Activated T-helper 17 cell treated with anti-CD3 and anti-CD28 coated beads, Interleukin-2, amount 50 U/mL, for 72 hours (primary cell): ENCODE data around the gene NTNG1. TPM values are rescaled to one million over a fixed set of nuclear protein-coding genes. Genes with fewer than 3 reads are reported as not detected.
"Not testable (repeated sequence)": the region's sequence is repeated elsewhere in the genome, so short reads cannot be mapped to it uniquely, and the experiment has no call there.

Experiments
- ATAC-seq: fragments of 150-1000 bp; cut with Tn5 transposase; replicated peaks from 2 replicates; pipeline ENCODE4 v1.10.0; 2021; ENCODE audit warnings: mild to moderate bottlenecking, moderate library complexity
- H3K27ac Mint-ChIP-seq: one replicate; pipeline ENCODE4 v1.8.0; 2022; ENCODE audit warnings: mixed read lengths
- H3K27me3 Mint-ChIP-seq: one replicate; pipeline ENCODE4 v1.8.0; 2022; ENCODE audit warnings: mixed read lengths
- H3K36me3 Mint-ChIP-seq: one replicate; pipeline ENCODE4 v1.8.0; 2022; ENCODE audit warnings: low read depth, mild to moderate bottlenecking, mixed read lengths
- H3K4me1 Mint-ChIP-seq: one replicate; pipeline ENCODE4 v1.8.0; 2022; ENCODE audit warnings: mixed read lengths
- H3K4me3 Mint-ChIP-seq: one replicate; pipeline ENCODE4 v1.8.0; 2022; ENCODE audit warnings: mild to moderate bottlenecking, mixed read lengths
- H3K9me3 Mint-ChIP-seq: one replicate; pipeline ENCODE4 v1.8.0; 2022; ENCODE audit warnings: mixed read lengths
- total RNA-seq, 2 donors: library from RNA; stranded (reverse); gene quantifications; one replicate each; pipeline ENCODE4 v1.2.3, GENCODE V29; 2022

Gene NTNG1
- total RNA-seq, 2 donors from 2014 or later = not detected

DNA sequence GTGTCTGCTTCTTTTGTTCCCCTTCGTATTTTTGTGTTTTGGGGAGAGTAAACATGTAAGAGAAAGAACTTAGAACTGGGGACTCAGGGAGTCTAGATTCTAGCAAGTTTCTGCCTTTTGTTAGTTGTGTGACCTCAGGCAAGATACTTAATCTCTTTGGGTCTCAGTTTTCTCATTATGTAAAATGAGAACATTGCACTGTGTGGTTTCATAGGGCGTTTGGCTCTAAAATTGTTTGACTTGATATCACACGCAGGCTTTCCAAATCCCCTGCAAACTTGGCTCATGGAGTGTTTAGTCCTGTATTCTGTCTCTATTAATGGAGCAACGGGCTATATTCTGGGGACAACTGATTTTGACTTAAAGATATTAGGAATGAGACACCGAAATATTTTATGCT lies 57.7 kb downstream of the NTNG1 start:
- H3K27ac Mint-ChIP-seq = no peak overlapping the region
- peaks cover 4% of the 10 kb centered on the region for H3K27me3 Mint-ChIP-seq
- peaks cover 5% of the 10 kb centered on the region for H3K9me3 Mint-ChIP-seq
- H3K4me1 Mint-ChIP-seq = no peaks in the 10 kb centered on the region
- H3K36me3 Mint-ChIP-seq = no peaks in the 10 kb centered on the region
- no peak for ATAC-seq
- no peak overlapping the region for H3K4me3 Mint-ChIP-seq

DNA sequence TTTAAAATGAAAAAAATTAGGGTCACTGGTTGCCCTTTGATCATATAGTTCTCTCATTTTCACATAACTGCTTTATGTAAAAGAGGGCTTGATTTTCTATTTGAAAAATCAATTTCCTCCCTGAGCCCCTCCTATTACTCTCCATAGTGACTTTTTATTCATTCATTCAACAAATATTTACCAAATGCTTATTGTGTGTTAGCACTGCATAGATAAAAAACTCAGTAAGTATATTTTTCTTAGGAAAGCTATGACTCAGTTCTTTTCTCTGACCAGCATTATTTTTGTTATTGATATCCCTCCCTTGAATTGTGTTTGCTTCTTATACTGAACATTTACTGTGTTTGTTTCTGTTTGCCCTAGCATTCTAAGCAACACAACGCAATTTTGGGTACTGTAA lies 59.8 kb downstream of the NTNG1 start:
- no peak for ATAC-seq
- no peaks in the 10 kb centered on the region for H3K36me3 Mint-ChIP-seq
- no peaks in the 10 kb centered on the region for H3K4me1 Mint-ChIP-seq
- peaks cover 5% of the 10 kb centered on the region for H3K9me3 Mint-ChIP-seq
- H3K27me3 Mint-ChIP-seq = peaks cover 6% of the 10 kb centered on the region
- H3K27ac Mint-ChIP-seq = no peak overlapping the region
- H3K4me3 Mint-ChIP-seq = no peak overlapping the region

DNA sequence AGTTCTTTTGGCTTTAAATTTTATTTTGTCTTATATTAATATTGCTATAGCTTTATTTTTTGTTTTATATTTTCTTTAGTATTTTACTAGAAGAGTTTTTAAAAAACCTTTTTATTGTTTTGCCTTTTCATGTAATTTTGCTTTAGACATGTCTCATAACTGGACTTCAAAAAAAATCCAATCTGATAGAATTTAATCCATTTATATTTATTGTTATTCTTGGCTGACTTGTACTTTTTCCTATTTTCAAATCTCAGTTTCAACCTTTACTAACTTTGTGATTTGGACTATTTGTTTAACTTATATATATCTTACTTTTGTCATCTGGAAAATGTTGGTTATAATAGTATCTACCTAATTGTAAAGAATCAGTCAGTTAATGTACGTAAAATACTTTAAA lies 61.2 kb downstream of the NTNG1 start:
- no peak overlapping the region for H3K27ac Mint-ChIP-seq
- no peaks in the 10 kb centered on the region for H3K4me1 Mint-ChIP-seq
- H3K27me3 Mint-ChIP-seq = peaks cover 8% of the 10 kb centered on the region
- no peaks in the 10 kb centered on the region for H3K36me3 Mint-ChIP-seq
- peaks cover 5% of the 10 kb centered on the region for H3K9me3 Mint-ChIP-seq
- ATAC-seq = no peak
- no peak overlapping the region for H3K4me3 Mint-ChIP-seq

DNA sequence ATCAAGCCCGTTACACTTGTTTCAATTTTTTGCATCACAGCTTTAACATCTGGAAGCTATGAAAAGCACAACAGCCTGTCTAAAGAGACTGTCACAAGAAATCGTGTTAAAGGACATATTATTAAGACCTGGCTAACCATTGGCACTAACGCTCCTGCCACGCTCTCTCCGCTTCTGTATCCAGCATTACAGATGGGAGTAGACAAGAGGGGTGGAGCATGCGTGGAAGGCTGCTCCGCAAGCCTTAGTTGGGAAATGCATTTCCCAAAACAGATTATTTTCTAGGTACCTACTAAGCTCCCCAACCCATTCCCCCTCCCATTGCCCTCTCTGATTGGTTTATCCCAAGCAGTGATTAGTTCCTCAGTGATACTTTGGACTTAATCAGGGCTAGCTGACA lies 72.4 kb downstream of the NTNG1 start:
- Mint-ChIP-seq H3K9me3 (peaks cover 9% of the 10 kb centered on the region), H3K36me3 (no peaks in the 10 kb centered on the region), H3K4me3 (no peak overlapping the region), H3K4me1 (no peaks in the 10 kb centered on the region), H3K27ac (no peak overlapping the region), H3K27me3 (peaks cover 5% of the 10 kb centered on the region)
- ATAC-seq = no peak

DNA sequence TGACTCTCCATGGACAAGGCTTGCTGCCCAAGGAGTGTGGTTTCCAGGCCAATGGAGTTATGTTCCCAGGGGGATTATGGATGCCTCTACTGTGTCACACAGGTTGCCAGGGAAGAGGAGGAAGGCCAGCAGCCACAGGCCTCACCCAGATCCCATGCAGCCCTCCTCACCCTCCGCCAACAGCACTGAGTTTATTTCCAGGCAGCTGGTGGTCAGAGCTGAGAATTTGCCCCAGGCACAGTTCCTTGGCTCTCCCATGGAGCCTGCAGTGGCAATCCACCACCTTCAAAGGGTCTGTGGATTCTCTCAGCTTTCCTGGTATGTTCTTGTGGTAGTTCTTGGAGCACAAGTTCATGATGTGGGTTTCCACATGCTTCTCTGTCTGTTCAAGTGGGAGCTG lies 79.2 kb downstream of the NTNG1 start:
- H3K27ac Mint-ChIP-seq = no peak overlapping the region
- peaks cover 3% of the 10 kb centered on the region for H3K27me3 Mint-ChIP-seq
- no peak for ATAC-seq
- no peaks in the 10 kb centered on the region for H3K36me3 Mint-ChIP-seq
- H3K4me3 Mint-ChIP-seq = no peak overlapping the region
- peaks cover 6% of the 10 kb centered on the region for H3K9me3 Mint-ChIP-seq
- no peaks in the 10 kb centered on the region for H3K4me1 Mint-ChIP-seq

DNA sequence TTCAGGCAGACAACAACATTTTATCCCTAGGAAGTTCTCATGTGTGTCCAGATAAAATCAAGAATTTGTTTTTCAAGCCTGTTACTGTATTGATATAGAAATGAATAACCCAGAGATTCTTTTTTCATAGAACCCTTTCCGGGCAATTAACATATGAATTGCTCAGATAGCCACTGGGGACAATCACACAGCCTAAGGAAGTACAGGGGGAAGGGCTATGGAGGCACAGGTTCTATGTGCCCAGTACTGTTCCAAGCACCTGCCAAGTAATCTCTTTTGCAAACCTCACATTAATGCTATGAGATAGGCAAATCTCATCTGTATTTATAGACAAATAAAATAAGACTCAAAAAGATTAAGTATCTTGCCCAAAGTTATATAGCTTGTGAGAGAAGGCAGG lies 84.9 kb downstream of the NTNG1 start:
- no peak for ATAC-seq
- Mint-ChIP-seq H3K9me3 (no peaks in the 10 kb centered on the region), H3K4me1 (no peaks in the 10 kb centered on the region), H3K36me3 (no peaks in the 10 kb centered on the region), H3K27ac (no peak overlapping the region), H3K27me3 (no peaks in the 10 kb centered on the region), H3K4me3 (no peak overlapping the region)

DNA sequence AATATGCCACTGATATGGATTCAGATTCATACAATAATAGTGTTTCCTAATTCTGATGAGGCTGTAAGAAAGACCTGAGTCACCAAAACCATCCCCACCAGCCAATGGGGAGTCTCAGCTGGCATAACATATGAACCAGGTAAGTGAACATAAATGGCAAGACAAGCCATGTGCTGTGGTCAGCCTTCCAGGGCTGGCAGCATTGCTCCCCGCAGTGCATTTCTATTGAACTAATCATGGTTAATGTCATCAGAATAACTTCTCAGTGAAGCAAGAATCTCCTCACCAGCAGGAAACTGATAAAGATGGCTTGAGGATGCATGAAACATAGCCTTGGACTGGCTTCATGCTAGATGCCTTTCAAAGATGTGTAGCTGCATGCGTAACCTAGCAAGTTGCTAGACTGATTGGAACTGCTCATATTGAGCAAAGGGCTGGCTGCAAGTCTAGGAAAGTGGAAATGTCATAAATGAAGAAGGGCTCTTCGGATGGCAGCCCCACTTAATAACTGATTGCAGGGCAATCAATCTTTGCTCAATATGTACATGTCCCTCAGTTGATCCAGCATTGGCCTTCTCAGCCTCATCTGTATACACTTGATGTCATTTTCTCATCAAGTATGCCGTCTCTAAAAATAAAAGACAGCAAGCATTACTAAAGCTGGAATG lies 88.0 kb downstream of the NTNG1 start:
- Mint-ChIP-seq H3K27me3 (no peaks in the 10 kb centered on the region), H3K27ac (no peak overlapping the region), H3K4me1 (no peaks in the 10 kb centered on the region), H3K4me3 (no peak overlapping the region), H3K9me3 (peaks cover 5% of the 10 kb centered on the region), H3K36me3 (no peaks in the 10 kb centered on the region)
- ATAC-seq = no peak

DNA sequence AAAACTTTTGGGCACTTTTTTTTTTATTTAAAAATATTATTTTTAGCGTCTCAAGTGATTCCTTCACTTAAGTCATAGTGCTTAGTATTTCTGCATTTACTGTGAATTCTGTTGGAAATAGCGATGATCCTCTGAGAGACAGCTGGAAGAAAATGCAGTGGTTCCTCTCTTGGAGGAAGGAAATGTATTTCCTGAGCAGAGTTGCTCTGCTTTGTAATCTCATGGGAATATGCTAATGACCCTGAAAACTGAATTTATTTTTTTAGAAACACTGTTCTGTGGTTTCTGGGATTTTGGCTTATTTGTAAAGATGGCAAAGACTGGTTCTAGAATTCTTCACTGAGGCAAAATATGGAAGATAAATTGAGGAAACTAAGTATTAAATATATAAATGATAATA lies 88.9 kb downstream of the NTNG1 start:
- Mint-ChIP-seq H3K27ac (no peak overlapping the region), H3K36me3 (no peaks in the 10 kb centered on the region), H3K4me3 (no peak overlapping the region), H3K4me1 (no peaks in the 10 kb centered on the region), H3K9me3 (peaks cover 5% of the 10 kb centered on the region), H3K27me3 (no peaks in the 10 kb centered on the region)
- ATAC-seq = no peak

DNA sequence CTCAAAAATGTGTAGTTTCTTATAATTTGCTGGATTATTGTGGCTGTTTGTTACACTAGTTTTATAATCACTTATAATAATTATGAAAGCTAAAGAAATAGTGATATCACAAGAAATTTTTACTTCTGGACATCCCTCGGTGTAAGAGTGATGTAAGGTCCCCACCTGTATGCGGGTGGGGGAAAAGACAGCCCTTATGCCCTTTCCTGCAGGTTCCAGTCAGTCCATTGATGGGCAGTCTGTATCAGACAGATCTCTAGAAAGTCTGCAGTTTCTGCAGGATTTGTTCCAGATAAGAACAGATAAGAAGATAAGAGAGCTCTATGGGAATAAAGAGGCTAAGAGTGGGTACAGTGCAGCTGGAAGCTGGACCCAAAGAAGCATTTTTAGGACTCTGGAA lies 89.3 kb downstream of the NTNG1 start:
- Mint-ChIP-seq H3K4me1 (no peaks in the 10 kb centered on the region), H3K4me3 (no peak overlapping the region), H3K36me3 (no peaks in the 10 kb centered on the region), H3K27me3 (no peaks in the 10 kb centered on the region), H3K9me3 (peaks cover 5% of the 10 kb centered on the region), H3K27ac (no peak overlapping the region)
- no peak for ATAC-seq

DNA sequence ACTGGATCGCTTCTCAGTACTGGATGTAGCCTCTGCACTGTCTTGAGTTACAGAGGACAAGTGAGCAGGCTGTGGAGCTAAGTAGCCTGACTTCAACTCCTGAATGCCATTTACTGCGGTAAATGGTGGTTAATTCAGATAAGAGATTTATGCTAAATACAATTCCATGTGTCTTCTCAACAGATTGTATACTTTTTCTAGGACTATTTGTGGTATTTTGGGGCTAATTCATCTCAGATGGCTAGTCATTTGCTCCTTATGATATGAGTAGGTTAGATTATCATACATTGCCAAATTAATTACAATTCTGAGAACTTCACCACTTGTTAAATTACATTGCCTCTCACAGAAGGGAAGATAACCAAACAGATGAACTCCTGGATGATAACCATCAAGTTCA lies 90.5 kb downstream of the NTNG1 start:
- Mint-ChIP-seq H3K36me3 (no peaks in the 10 kb centered on the region), H3K27me3 (no peaks in the 10 kb centered on the region), H3K4me3 (no peak overlapping the region), H3K9me3 (peaks cover 12% of the 10 kb centered on the region), H3K27ac (no peak overlapping the region), H3K4me1 (no peaks in the 10 kb centered on the region)
- no peak for ATAC-seq

DNA sequence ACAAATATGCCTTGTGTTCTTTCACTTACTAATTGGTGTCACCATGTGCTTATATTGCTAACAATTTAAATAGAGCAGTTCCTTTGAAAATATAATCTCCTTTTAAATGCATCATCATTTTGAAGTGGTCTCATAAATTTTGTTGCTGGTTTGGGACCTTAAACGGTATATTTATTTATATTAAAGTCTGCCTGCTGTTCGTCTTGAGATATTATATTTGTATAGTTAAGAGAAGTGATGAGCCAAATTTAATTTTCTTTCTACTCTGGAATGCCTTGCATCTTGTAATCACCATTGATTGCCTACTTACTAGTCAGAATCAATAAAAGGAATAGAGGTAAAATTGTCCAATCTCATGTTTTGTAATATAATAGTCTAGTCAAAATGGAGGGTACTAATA lies 91.6 kb downstream of the NTNG1 start:
- ATAC-seq = no peak
- Mint-ChIP-seq H3K9me3 (peaks cover 12% of the 10 kb centered on the region), H3K36me3 (no peaks in the 10 kb centered on the region), H3K27me3 (no peaks in the 10 kb centered on the region), H3K4me1 (no peaks in the 10 kb centered on the region), H3K4me3 (no peak overlapping the region), H3K27ac (no peak overlapping the region)

DNA sequence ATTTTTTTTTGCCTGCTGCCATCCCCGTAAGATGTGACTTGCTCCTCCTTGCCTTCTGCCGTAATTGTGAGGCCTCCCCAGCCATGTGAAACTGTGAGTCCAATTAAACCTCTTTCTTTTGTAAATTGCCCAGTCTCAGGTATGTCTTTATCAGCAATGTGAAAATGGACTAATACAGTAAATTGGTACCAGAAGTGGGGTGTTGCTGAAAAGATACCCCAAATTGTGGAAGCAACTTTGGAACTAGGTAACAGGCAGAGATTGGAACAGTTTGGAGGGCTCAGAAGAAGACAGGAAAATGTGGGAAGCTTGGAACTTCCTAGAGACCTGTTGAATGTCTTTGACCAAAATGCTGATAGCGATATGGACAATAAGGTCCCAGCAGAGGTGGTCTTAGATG lies 95.9 kb downstream of the NTNG1 start:
- H3K4me3 Mint-ChIP-seq, ATAC-seq, H3K36me3 Mint-ChIP-seq, H3K27me3 Mint-ChIP-seq, H3K27ac Mint-ChIP-seq, H3K4me1 Mint-ChIP-seq: not testable (repeated sequence)
- H3K9me3 Mint-ChIP-seq = peaks cover 17% of the 10 kb centered on the region

DNA sequence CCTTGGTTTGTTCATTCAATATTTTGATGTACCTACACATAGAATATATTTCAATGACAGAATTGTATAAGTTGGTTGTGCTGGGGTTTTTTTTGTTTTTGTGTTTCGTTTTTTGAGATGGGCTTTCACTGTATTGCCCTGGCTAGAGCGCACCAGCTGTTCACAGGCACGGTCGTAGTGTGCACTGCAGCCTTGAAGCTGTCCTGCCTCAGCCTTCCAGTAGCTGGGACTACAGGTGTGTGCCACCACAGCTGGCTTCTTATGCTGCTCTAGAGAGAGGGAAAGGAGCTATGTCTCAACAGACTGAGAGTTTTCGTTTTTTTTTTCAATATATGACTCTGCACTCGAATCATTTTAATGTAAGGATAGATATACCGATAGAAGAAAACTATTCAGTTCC lies 102.6 kb downstream of the NTNG1 start:
- Mint-ChIP-seq H3K36me3 (no peaks in the 10 kb centered on the region), H3K9me3 (peaks cover 4% of the 10 kb centered on the region), H3K4me1 (no peaks in the 10 kb centered on the region), H3K4me3 (no peak overlapping the region), H3K27me3 (peaks cover 6% of the 10 kb centered on the region), H3K27ac (no peak overlapping the region)
- no peak for ATAC-seq

DNA sequence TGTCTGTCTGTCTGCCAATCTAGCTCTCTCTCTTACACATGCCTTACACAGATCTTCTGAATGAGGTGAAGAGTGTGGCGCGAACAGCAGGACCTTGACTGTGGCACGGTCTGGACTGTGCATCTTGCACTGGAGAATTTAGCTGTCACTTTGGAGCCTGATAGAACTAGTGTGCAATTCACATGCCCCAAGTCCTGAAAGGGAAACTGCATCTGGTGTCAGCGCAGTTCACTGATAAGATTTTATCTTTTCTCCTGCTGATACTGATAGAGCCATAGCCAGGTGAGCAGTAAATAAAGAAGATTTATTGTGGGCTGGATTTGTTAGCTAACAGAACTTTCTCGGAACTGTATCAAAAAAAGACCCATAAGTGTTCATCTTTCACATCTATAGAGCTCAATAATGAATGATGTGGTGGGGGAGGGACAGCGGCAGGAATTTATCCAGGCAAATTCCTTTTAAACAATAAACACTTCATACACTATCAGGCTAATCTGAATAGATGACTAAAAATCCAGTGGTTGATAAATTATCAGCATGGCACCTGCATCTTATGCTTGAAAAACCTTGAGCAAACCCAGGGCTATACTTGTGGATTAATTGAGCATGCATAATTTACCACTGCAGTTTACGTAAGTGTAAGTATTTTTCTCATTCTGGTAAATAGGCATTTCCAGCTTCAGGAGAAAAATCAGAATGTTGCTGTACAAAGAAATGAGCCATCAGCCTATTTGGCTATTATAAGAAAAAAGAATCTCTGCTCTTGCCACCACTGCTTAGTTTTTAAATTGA lies 104.1 kb downstream of the NTNG1 start:
- no peak overlapping the region for H3K27ac Mint-ChIP-seq
- no peaks in the 10 kb centered on the region for H3K9me3 Mint-ChIP-seq
- no peaks in the 10 kb centered on the region for H3K36me3 Mint-ChIP-seq
- no peak for ATAC-seq
- no peaks in the 10 kb centered on the region for H3K4me1 Mint-ChIP-seq
- peaks cover 6% of the 10 kb centered on the region for H3K27me3 Mint-ChIP-seq
- H3K4me3 Mint-ChIP-seq = no peak overlapping the region

DNA sequence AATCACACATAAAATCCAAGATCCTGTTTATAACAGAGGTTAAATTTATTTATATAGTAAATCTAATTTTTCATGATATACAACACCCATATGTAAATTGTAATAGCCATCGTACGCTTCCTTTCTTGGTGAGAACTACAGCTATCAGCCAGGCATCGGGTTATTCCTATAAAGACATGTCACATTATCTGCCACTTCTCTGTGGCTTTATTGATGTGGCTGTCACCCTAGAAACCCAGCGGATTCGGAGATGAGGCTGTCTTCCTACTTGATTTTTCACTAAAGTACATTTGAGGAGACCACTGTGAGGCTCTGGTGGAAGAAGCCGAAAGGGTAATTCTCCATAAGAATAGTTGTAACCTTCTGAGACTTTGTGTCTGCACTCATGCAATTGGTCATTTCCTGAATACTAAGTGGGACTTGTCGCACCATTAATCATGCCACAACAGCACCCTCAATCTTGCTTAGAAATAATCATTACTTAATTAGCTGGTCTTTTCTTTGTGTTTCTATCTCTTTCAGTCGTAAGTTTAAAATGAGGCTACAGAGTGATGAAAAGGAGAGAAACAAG lies 106.0 kb downstream of the NTNG1 start:
- H3K9me3 Mint-ChIP-seq = no peaks in the 10 kb centered on the region
- H3K27me3 Mint-ChIP-seq = peaks cover 6% of the 10 kb centered on the region
- H3K4me3 Mint-ChIP-seq = no peak overlapping the region
- ATAC-seq = no peak
- H3K36me3 Mint-ChIP-seq = no peaks in the 10 kb centered on the region
- H3K27ac Mint-ChIP-seq = no peak overlapping the region
- H3K4me1 Mint-ChIP-seq = no peaks in the 10 kb centered on the region
